ENCODE data around the gene MYOF. TPM values are rescaled to one million over a fixed set of nuclear protein-coding genes. Genes with fewer than 3 reads are reported as not detected.

The MYOF gene
- total and polyA plus RNA-seq, 12 donors = 4.1 to 119 (median 49.6) TPM

DNA sequence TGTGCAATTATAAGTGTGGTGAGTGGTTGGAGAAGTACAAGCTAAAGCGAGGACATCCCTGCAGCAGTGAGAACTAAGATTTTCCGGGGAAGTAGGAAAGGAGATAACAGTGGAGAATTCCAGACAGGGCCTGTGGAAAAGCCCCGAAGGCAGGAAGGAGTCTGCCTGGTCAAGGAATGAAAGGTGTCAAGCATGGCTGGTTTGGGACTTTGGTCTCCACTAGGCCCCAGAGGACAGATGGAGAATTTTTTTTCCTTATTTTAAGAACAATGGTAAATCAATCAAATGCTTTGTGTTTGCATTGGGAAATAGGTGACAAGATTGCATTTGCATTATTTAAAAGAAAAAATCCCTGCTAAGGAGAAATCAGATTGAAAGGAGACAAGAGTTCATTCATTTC, 11.0 kb upstream of the MYOF start:
- intact Hi-C loops (cut with DNase I) = no loop called here
- peaks cover 0 to 4% of the 10 kb centered on the region in 2 donors for H3K4me1 ChIP-seq (replicated peaks in 1 of 2)
- no peak overlapping the region for H3K4me3 ChIP-seq
- 62 to 91% (median 82%) methylated on average over 3 of the region's 3 CpGs for WGBS, 4 donors
- no peak overlapping the region for H3K27ac ChIP-seq
- no peak for TF ChIP-seq POLR2A (IDR thresholded peaks at IDR 0.05)
- TF ChIP-seq, protein P1, sequence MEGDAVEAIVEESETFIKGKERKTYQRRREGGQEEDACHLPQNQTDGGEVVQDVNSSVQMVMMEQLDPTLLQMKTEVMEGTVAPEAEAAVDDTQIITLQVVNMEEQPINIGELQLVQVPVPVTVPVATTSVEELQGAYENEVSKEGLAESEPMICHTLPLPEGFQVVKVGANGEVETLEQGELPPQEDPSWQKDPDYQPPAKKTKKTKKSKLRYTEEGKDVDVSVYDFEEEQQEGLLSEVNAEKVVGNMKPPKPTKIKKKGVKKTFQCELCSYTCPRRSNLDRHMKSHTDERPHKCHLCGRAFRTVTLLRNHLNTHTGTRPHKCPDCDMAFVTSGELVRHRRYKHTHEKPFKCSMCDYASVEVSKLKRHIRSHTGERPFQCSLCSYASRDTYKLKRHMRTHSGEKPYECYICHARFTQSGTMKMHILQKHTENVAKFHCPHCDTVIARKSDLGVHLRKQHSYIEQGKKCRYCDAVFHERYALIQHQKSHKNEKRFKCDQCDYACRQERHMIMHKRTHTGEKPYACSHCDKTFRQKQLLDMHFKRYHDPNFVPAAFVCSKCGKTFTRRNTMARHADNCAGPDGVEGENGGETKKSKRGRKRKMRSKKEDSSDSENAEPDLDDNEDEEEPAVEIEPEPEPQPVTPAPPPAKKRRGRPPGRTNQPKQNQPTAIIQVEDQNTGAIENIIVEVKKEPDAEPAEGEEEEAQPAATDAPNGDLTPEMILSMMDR (IDR thresholded peaks at IDR 0.05) = no peak
- no peaks in the 10 kb centered on the region for H3K27me3 ChIP-seq
- no peaks in the 10 kb centered on the region for H3K36me3 ChIP-seq (replicated peaks in 1 of 2)
- no peaks in the 10 kb centered on the region for H3K9me3 ChIP-seq (replicated peaks in 1 of 3)
- no peak for DNase-seq

DNA sequence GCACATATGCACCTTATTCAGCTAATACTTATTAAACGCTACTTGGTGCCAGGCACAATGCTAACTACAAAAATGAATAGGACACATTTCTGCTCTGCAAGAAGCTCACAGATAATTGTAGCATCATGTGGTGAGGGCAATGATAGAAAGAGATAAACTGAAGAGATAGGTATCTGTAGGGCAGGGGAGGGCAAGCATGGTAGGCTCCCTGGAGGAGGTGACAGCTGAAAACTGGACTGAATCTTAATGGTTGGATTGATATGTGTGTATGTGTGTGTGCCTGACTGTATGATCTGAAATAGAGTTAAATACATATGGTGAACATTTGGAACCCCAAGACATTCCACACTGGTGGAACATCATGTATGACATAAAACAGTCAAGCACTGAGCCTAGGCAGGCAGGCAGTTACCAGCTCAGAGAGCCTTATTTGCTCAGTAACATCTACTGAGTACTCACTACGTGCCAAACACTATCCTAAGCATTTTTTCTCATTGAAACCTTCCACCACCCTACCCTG, 9.5 kb upstream of the MYOF start:
- no peak overlapping the region for H3K4me3 ChIP-seq
- 71 to 84% (median 78%) methylated on average over 2 of the region's 2 CpGs for WGBS, 4 donors

DNA sequence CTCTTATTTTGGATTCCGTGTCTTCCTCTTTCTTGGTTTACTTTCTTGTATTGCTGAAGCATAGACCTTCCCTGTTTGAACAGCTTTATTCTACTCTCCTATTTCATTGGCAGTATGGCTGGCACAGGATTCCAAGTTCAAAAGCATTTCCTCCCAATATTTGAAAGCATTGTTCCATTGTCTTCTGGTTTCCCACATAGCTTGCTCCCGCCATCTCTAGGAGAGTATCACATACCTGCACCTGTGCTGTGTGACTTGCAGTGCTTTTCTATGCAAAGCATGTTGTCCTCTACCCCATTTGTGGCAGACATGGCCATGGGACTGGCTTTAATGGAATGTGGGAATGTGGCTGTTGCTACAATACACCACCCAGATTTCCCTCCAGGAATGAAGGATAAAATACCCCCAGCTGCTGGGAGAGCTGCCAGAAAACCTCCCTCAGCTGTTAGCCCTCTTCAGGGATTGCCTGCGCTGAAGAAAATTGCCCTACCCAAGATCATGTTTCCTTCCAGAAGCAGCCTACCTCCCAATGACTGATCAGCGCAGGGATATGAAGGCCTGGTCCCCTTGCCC, 6.9 kb upstream of the MYOF start:
- 83 to 97% (median 93%) methylated on average over 4 of the region's 4 CpGs for WGBS, 4 donors
- TF ChIP-seq POLR2A (IDR thresholded peaks at IDR 0.05) = no peak
- TF ChIP-seq, protein P1 (IDR thresholded peaks at IDR 0.05) = no peak

More for the DNA sequence above, 9.5 kb upstream of the MYOF start:
- no peak for DNase-seq
- TF ChIP-seq, protein P1 (IDR thresholded peaks at IDR 0.05) = no peak
- no peak for TF ChIP-seq POLR2A (IDR thresholded peaks at IDR 0.05)
- H3K4me1 ChIP-seq (replicated peaks in 1 of 2) = peaks cover 0 to 4% of the 10 kb centered on the region in 2 donors
- H3K36me3 ChIP-seq (replicated peaks in 1 of 2) = no peaks in the 10 kb centered on the region
- intact Hi-C loops (cut with DNase I) = no loop called here
- H3K9me3 ChIP-seq (replicated peaks in 1 of 3) = no peaks in the 10 kb centered on the region
- no peaks in the 10 kb centered on the region for H3K27me3 ChIP-seq
- no peak overlapping the region for H3K27ac ChIP-seq

DNA sequence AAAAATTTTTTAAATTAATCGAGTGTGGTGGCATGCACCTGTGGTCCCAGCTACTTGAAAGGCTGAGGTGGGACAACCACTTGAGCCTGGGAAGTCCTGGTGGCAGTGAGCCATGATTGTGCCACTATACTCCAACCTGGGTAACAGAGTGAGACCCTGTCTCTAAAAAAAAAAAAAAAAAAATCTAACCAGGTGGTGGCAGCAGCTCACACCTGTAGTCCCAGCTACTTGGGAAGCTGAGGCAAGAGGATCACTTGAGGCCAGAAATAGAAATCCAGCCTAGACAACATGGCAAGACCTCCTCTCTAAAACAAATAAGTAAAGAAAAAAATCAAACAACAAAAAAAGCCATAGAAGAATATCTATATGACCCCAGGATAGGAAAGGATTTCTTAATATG, 3.6 kb upstream of the MYOF start:
- peaks cover 0 to 6% of the 10 kb centered on the region in 2 donors for H3K4me1 ChIP-seq (replicated peaks in 1 of 2)
- no peak overlapping the region for H3K4me3 ChIP-seq
- TF ChIP-seq, protein P1 (IDR thresholded peaks at IDR 0.05) = no peak
- TF ChIP-seq POLR2A (IDR thresholded peaks at IDR 0.05) = no peak
- no peaks in the 10 kb centered on the region for H3K9me3 ChIP-seq (replicated peaks in 1 of 3)
- H3K27me3 ChIP-seq = no peaks in the 10 kb centered on the region
- intact Hi-C loops (cut with DNase I) = no loop called here
- DNase-seq = no peak
- no peak overlapping the region for H3K27ac ChIP-seq
- 11 to 80% (median 47%) methylated on average over 1 of the region's 1 CpG for WGBS, 4 donors
- H3K36me3 ChIP-seq (replicated peaks in 1 of 2) = no peaks in the 10 kb centered on the region

More for the DNA sequence above, 6.9 kb upstream of the MYOF start:
- H3K27ac ChIP-seq = no peak overlapping the region
- no peaks in the 10 kb centered on the region for H3K27me3 ChIP-seq
- no peak for DNase-seq
- no peaks in the 10 kb centered on the region for H3K4me1 ChIP-seq (replicated peaks in 1 of 2)
- intact Hi-C loops (cut with DNase I) = no loop called here
- H3K9me3 ChIP-seq (replicated peaks in 1 of 3) = no peaks in the 10 kb centered on the region
- H3K4me3 ChIP-seq = no peak overlapping the region
- H3K36me3 ChIP-seq (replicated peaks in 1 of 2) = no peaks in the 10 kb centered on the region
